Activated CD4-positive, alpha-beta T cell treated with anti-CD3 and anti-CD28 coated beads, Interleukin-2, amount 10 ng/mL, durations not matched to agents 24 days and 14 days (primary cell): ENCODE results near the gene ABLIM1. TPM values are rescaled to one million over a fixed set of nuclear protein-coding genes. Genes with fewer than 3 reads are reported as not detected.
A peak's percentile ranks its signal among the peaks of the same experiment; 100 is the strongest.

Experiments
- DNase-seq: peaks from one replicate; pipeline ENCODE4 v3.0.0; 2022
- H3K27ac Mint-ChIP-seq: one replicate; pipeline ENCODE4 v1.8.0; 2022; ENCODE audit warnings: mild to moderate bottlenecking, mixed read lengths
- H3K27me3 Mint-ChIP-seq: one replicate; pipeline ENCODE4 v1.8.0; 2022; ENCODE audit warnings: mixed read lengths
- H3K36me3 Mint-ChIP-seq: one replicate; pipeline ENCODE4 v1.8.0; 2022; ENCODE audit warnings: low read depth, mild to moderate bottlenecking, mixed read lengths
- H3K4me1 Mint-ChIP-seq: one replicate; pipeline ENCODE4 v1.8.0; 2021; ENCODE audit warnings: mixed read lengths
- H3K4me3 Mint-ChIP-seq: one replicate; pipeline ENCODE4 v1.8.0; 2022; ENCODE audit warnings: mild to moderate bottlenecking, moderate library complexity, mixed read lengths
- H3K9me3 Mint-ChIP-seq: one replicate; pipeline ENCODE4 v1.8.0; 2021; ENCODE audit warnings: mixed read lengths
- intact Hi-C: fragments of 100-400 bp; cut with micrococcal nuclease; formaldehyde crosslinking; loops from one replicate; pipeline ENCODE4 v1.15.1; 2023
- total RNA-seq: library from RNA; stranded (reverse); gene quantifications from 2 replicates; pipeline ENCODE4 v1.2.3, GENCODE V29; 2022

The ABLIM1 gene
- total RNA-seq, 1 donor from 2014 or later = 16.5 TPM

- intact Hi-C loops = loop anchor here (5.0 to 10.0 kb wide), 2 partner anchors 74 to 189 kb away; no protein-coding TSS in a partner anchor
- Mint-ChIP-seq H3K9me3 (peaks cover 5% of the 10 kb centered on the region), H3K4me3 (no peak overlapping the region), H3K27me3 (peaks cover 6% of the 10 kb centered on the region), H3K27ac (no peak overlapping the region), H3K4me1 (peaks cover 16% of the 10 kb centered on the region), H3K36me3 (peaks cover 5% of the 10 kb centered on the region)
- DNase-seq = no peak
Observed at GRCh38 chr10:114616103-114616502, 42.0 kb downstream of the ABLIM1 start.

GRCh38 chr10:114615600-114616007 lies 42.5 kb downstream of the ABLIM1 start:
- Mint-ChIP-seq H3K27me3 (peaks cover 4% of the 10 kb centered on the region), H3K36me3 (peaks cover 5% of the 10 kb centered on the region), H3K4me1 (peaks cover 16% of the 10 kb centered on the region), H3K4me3 (peak overlapping the region; percentile 17), H3K9me3 (peaks cover 5% of the 10 kb centered on the region), H3K27ac (peak overlapping the region; percentile 50)
- DNase-seq = peak; percentile 68
- intact Hi-C loops = loop anchor here (5.0 to 10.0 kb wide), 2 partner anchors 73 to 189 kb away; no protein-coding TSS in a partner anchor

GRCh38 chr10:114613237-114613979 lies 44.7 kb downstream of the ABLIM1 start:
- Mint-ChIP-seq H3K9me3 (peaks cover 5% of the 10 kb centered on the region), H3K4me3 (no peak overlapping the region), H3K27ac (no peak overlapping the region), H3K4me1 (peaks cover 16% of the 10 kb centered on the region), H3K27me3 (peaks cover 4% of the 10 kb centered on the region), H3K36me3 (peaks cover 5% of the 10 kb centered on the region)
- no peak for DNase-seq
- intact Hi-C loops = loop anchor here (5.0 to 10.0 kb wide), 2 partner anchors 116 to 191 kb away; no protein-coding TSS in a partner anchor

GRCh38 chr10:114611617-114612016 lies 46.5 kb downstream of the ABLIM1 start:
- H3K4me1 Mint-ChIP-seq = peaks cover 16% of the 10 kb centered on the region
- no peak overlapping the region for H3K27ac Mint-ChIP-seq
- peaks cover 5% of the 10 kb centered on the region for H3K36me3 Mint-ChIP-seq
- H3K27me3 Mint-ChIP-seq = peaks cover 4% of the 10 kb centered on the region
- intact Hi-C loops = loop anchor here (5.0 to 10.0 kb wide), 2 partner anchors 114 to 193 kb away; no protein-coding TSS in a partner anchor
- peaks cover 5% of the 10 kb centered on the region for H3K9me3 Mint-ChIP-seq
- H3K4me3 Mint-ChIP-seq = no peak overlapping the region
- no peak for DNase-seq

- Mint-ChIP-seq H3K27ac (no peak overlapping the region), H3K36me3 (peaks cover 2% of the 10 kb centered on the region), H3K9me3 (no peaks in the 10 kb centered on the region), H3K4me3 (no peak overlapping the region), H3K4me1 (peaks cover 14% of the 10 kb centered on the region), H3K27me3 (no peaks in the 10 kb centered on the region)
- intact Hi-C loops = loop anchor here (5.0 to 10.0 kb wide), 2 partner anchors 112 to 195 kb away; no protein-coding TSS in a partner anchor
- no peak for DNase-seq
Observed at GRCh38 chr10:114609518-114610426, 48.3 kb downstream of the ABLIM1 start.

GRCh38 chr10:114607358-114607998 lies 50.6 kb downstream of the ABLIM1 start:
- intact Hi-C loops = no loop called here
- DNase-seq = no peak
- Mint-ChIP-seq H3K4me1 (peaks cover 20% of the 10 kb centered on the region), H3K27ac (no peak overlapping the region), H3K9me3 (no peaks in the 10 kb centered on the region), H3K27me3 (no peaks in the 10 kb centered on the region), H3K36me3 (peaks cover 2% of the 10 kb centered on the region), H3K4me3 (no peak overlapping the region)

GRCh38 chr10:114605155-114605797 lies 52.8 kb downstream of the ABLIM1 start:
- DNase-seq = no peak
- Mint-ChIP-seq H3K4me3 (no peak overlapping the region), H3K27ac (no peak overlapping the region), H3K9me3 (no peaks in the 10 kb centered on the region), H3K27me3 (no peaks in the 10 kb centered on the region), H3K4me1 (peaks cover 19% of the 10 kb centered on the region), H3K36me3 (peaks cover 2% of the 10 kb centered on the region)
- intact Hi-C loops = no loop called here

- H3K27ac Mint-ChIP-seq = no peak overlapping the region
- H3K27me3 Mint-ChIP-seq = no peaks in the 10 kb centered on the region
- intact Hi-C loops = no loop called here
Observed at GRCh38 chr10:114604357-114605130, 53.5 kb downstream of the ABLIM1 start.

GRCh38 chr10:114603948-114604347 lies 54.1 kb downstream of the ABLIM1 start:
- H3K9me3 Mint-ChIP-seq = no peaks in the 10 kb centered on the region
- intact Hi-C loops = no loop called here
- no peaks in the 10 kb centered on the region for H3K27me3 Mint-ChIP-seq
- H3K4me3 Mint-ChIP-seq = no peak overlapping the region
- H3K27ac Mint-ChIP-seq = no peak overlapping the region
- H3K4me1 Mint-ChIP-seq = peaks cover 19% of the 10 kb centered on the region
- H3K36me3 Mint-ChIP-seq = peaks cover 2% of the 10 kb centered on the region
- peak; percentile 70 for DNase-seq

More at GRCh38 chr10:114604357-114605130, 53.5 kb downstream of the ABLIM1 start:
- no peak for DNase-seq
- no peak overlapping the region for H3K4me3 Mint-ChIP-seq
- H3K36me3 Mint-ChIP-seq = peaks cover 2% of the 10 kb centered on the region
- peaks cover 19% of the 10 kb centered on the region for H3K4me1 Mint-ChIP-seq
- no peaks in the 10 kb centered on the region for H3K9me3 Mint-ChIP-seq

GRCh38 chr10:114603303-114603702 lies 54.8 kb downstream of the ABLIM1 start:
- intact Hi-C loops = no loop called here

GRCh38 chr10:114600057-114600456 lies 58.0 kb downstream of the ABLIM1 start:
- Mint-ChIP-seq H3K4me3 (no peak overlapping the region), H3K4me1 (peaks cover 12% of the 10 kb centered on the region), H3K9me3 (no peaks in the 10 kb centered on the region), H3K36me3 (peaks cover 2% of the 10 kb centered on the region), H3K27me3 (peaks cover 13% of the 10 kb centered on the region), H3K27ac (no peak overlapping the region)
- no peak for DNase-seq
- intact Hi-C loops = no loop called here

More at GRCh38 chr10:114603303-114603702, 54.8 kb downstream of the ABLIM1 start:
- H3K27me3 Mint-ChIP-seq = no peaks in the 10 kb centered on the region
- no peak for DNase-seq
- H3K9me3 Mint-ChIP-seq = no peaks in the 10 kb centered on the region
- no peak overlapping the region for H3K4me3 Mint-ChIP-seq
- peaks cover 19% of the 10 kb centered on the region for H3K4me1 Mint-ChIP-seq
- peaks cover 2% of the 10 kb centered on the region for H3K36me3 Mint-ChIP-seq
- H3K27ac Mint-ChIP-seq = no peak overlapping the region

- peaks cover 3% of the 10 kb centered on the region for H3K4me1 Mint-ChIP-seq
- H3K9me3 Mint-ChIP-seq = no peaks in the 10 kb centered on the region
- no peak overlapping the region for H3K4me3 Mint-ChIP-seq
- H3K27ac Mint-ChIP-seq = no peak overlapping the region
- H3K27me3 Mint-ChIP-seq = peaks cover 27% of the 10 kb centered on the region
- no peak for DNase-seq
- peaks cover 2% of the 10 kb centered on the region for H3K36me3 Mint-ChIP-seq
- intact Hi-C loops = no loop called here
Observed at GRCh38 chr10:114596793-114597192, 61.3 kb downstream of the ABLIM1 start.
